Mucosa of rectum (tissue), 2 donors: ENCODE results near the gene CLEC4E.

Source experiments
- H3K27ac ChIP-seq, 2 donors: one replicate each; pipeline ENCODE4 v1.7.0; 2013; ENCODE audit warnings: inconsistent platforms in 2 of 2, low read depth in 2 of 2, low read length in 2 of 2
- H3K27me3 ChIP-seq, 2 donors: one replicate each; pipeline ENCODE4 v1.7.0; 2013; ENCODE audit warnings: low read length in 2 of 2; ENCODE audit not compliant: control insufficient read depth in 2 of 2, insufficient read depth in 2 of 2
- H3K36me3 ChIP-seq, 2 donors: one replicate each; pipeline ENCODE4 v1.7.0; 2013; ENCODE audit warnings: low read length in 2 of 2; ENCODE audit not compliant: control insufficient read depth in 2 of 2, insufficient read depth in 2 of 2
- H3K4me1 ChIP-seq, 2 donors: one replicate each; pipeline ENCODE4 v1.7.0; 2013; ENCODE audit warnings: low read length in 2 of 2, mild to moderate bottlenecking in 1 of 2; ENCODE audit not compliant: control insufficient read depth in 2 of 2, insufficient read depth in 2 of 2
- H3K4me3 ChIP-seq, 2 donors: one replicate each; pipeline ENCODE4 v1.7.0; 2013; ENCODE audit warnings: low read length in 2 of 2
- H3K9ac ChIP-seq, 2 donors: one replicate each; pipeline ENCODE4 v1.7.0; 2013; ENCODE audit warnings: low read length in 2 of 2, low read depth in 1 of 2, mild to moderate bottlenecking in 1 of 2
- H3K9me3 ChIP-seq, 2 donors: one replicate each; pipeline ENCODE4 v1.7.0; 2013; ENCODE audit warnings: low read length in 2 of 2; ENCODE audit not compliant: control insufficient read depth in 2 of 2
- donor health status: healthy.
- donor health status: Normal muscosa, but diverticular disease.

CLEC4E gene

DNA sequence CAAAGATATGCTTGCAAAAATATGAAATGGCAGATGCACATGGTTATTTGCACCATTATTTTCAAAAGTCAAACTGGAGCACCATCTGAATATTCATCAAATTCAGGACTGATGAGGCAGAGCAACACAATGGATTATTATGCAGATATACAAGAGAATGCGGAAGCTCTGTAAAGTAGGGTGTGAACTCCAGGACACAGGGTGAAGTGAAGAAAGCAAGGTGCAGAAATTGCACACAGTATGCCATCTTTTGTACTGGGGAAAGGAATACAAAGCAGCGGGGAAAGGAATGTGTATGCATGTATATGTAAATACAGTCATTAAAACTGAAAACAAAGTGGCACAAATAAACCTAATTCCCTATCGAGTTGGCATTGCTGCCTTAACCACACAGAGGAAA, 22.7 kb upstream of the CLEC4E start:
- H3K4me1 ChIP-seq = no peaks in the 10 kb centered on the region
- no peak overlapping the region for H3K4me3 ChIP-seq
- H3K36me3 ChIP-seq = no peaks in the 10 kb centered on the region
- H3K27ac ChIP-seq = no peak overlapping the region
- no peak overlapping the region for H3K9ac ChIP-seq
- no peaks in the 10 kb centered on the region for H3K9me3 ChIP-seq
- H3K27me3 ChIP-seq = no peaks in the 10 kb centered on the region

GRCh38 chr12:8562310-8562709, 21.6 kb upstream of the CLEC4E start:
- Histone ChIP-seq H3K36me3 (no peaks in the 10 kb centered on the region), H3K4me3 (no peak overlapping the region), H3K9ac (no peak overlapping the region), H3K9me3 (no peaks in the 10 kb centered on the region), H3K27ac (no peak overlapping the region), H3K4me1 (no peaks in the 10 kb centered on the region), H3K27me3 (no peaks in the 10 kb centered on the region)

- H3K9me3 ChIP-seq = no peaks in the 10 kb centered on the region
Measured at GRCh38 chr12:8561011-8561410, 20.3 kb upstream of the CLEC4E start.

DNA sequence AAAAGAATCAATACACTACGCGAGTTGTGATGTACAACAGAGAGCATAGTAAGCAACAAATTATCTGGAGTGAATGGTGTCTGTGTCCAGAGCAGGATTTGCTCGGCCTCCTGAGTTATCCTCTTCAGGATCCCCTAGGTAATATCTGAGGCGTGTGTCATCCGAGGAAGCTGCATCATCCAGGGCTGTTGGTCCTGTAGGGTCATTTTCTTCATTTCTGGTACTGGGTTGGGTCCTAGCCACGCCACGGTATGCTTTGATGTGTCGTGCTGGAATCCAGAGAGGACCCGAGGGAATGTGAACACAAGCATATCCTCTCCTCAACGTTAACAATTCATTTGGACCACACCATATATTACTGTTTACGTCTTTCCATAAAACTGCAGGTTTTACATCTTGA, 19.0 kb upstream of the CLEC4E start:
- H3K4me1 ChIP-seq = no peaks in the 10 kb centered on the region
- H3K36me3 ChIP-seq = no peaks in the 10 kb centered on the region
- no peak overlapping the region for H3K4me3 ChIP-seq
- H3K27ac ChIP-seq = no peak overlapping the region
- no peak overlapping the region for H3K9ac ChIP-seq
- no peaks in the 10 kb centered on the region for H3K9me3 ChIP-seq
- H3K27me3 ChIP-seq = no peaks in the 10 kb centered on the region

More at GRCh38 chr12:8561011-8561410, 20.3 kb upstream of the CLEC4E start:
- Histone ChIP-seq H3K4me3 (no peak overlapping the region), H3K27ac (no peak overlapping the region), H3K9ac (no peak overlapping the region), H3K36me3 (no peaks in the 10 kb centered on the region), H3K4me1 (no peaks in the 10 kb centered on the region), H3K27me3 (no peaks in the 10 kb centered on the region)

GRCh38 chr12:8556531-8557097, 15.9 kb upstream of the CLEC4E start:
- no peaks in the 10 kb centered on the region for H3K27me3 ChIP-seq
- H3K9me3 ChIP-seq = no peaks in the 10 kb centered on the region
- H3K4me1 ChIP-seq = no peaks in the 10 kb centered on the region
- no peak overlapping the region for H3K4me3 ChIP-seq
- no peak overlapping the region for H3K9ac ChIP-seq
- H3K27ac ChIP-seq = no peak overlapping the region
- H3K36me3 ChIP-seq = no peaks in the 10 kb centered on the region

DNA sequence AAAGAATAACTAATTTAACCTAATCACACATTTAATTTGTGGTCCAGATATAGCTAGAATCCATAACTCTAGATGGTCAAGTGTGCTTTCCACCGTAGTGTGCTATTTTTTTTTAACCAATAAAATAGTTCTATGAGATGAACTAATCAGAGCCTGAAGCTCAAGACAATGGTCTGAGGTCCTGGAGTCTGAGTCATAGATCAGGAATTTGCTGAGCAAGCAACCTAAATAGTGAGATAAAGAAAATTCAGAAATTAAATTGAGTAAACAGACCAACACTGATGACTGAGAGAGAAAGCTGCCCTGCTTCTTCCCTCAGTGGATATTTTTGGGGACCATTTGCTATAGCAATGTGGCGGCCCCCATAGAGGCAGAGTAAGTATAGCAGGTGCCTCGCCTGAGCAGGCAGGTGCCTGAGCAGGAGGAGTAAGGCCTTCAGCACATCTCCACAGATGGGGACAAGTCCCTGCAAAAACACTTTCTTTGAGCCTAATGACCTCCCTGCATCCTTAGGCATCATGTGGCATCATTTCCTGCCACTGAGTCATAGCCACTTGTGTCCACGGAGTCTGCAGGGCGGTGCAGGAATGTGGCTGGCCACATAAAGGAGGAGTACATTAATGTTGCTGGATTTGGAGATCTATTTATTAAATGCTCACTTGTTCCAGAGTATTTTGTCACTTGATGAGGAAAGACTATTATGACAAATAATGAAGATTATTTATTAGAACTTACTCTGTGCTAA, 13.9 kb upstream of the CLEC4E start:
- H3K9me3 ChIP-seq = no peaks in the 10 kb centered on the region
- no peaks in the 10 kb centered on the region for H3K27me3 ChIP-seq
- H3K4me3 ChIP-seq = no peak overlapping the region
- H3K9ac ChIP-seq = no peak overlapping the region
- no peak overlapping the region for H3K27ac ChIP-seq
- no peaks in the 10 kb centered on the region for H3K4me1 ChIP-seq
- H3K36me3 ChIP-seq = no peaks in the 10 kb centered on the region

DNA sequence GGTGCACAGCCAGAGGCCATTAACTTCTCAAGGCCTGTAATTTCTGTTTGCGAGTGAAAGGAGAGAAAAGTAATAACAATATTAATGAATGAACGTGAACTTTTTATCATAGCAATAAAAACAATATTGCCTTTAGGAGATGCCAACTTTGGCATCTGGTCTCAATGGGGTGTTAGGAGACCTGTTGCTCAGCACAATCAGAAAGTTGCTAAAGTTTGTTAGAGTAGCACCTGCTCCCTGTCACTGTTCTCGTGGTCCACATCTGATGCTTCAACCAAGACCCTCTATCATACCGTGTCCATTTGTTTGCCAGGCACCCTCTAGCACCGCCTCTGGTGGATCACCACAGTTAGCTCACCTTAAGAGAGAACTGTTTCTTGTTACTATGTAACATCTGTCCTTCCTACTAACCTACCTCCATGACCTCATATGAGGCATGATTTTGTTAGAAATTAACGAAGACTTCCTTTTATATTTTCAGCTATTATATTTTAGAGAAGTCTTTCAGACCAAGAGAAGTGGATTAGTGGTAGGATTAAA, 12.5 kb upstream of the CLEC4E start:
- no peaks in the 10 kb centered on the region for H3K9me3 ChIP-seq
- no peak overlapping the region for H3K4me3 ChIP-seq
- H3K4me1 ChIP-seq = no peaks in the 10 kb centered on the region
- no peaks in the 10 kb centered on the region for H3K36me3 ChIP-seq
- no peaks in the 10 kb centered on the region for H3K27me3 ChIP-seq
- no peak overlapping the region for H3K27ac ChIP-seq
- H3K9ac ChIP-seq = no peak overlapping the region

DNA sequence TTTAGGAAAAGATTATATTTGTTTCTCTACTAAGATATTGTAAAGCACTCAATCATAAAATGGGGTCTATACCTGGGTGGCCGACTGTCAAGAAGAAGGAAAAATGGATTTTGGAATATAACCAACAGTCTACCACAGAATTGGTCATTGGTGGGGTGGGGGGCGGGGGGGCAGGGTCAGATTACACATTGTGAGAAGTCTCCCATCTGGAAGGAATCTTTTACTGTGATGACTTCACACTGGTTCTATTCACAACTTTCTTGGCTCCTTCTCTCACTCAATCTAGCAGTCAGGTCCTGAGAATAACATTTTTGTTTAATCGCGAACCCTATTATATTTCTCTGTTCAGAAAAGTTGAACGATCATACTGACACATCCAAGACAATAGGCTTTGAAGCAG, 8.7 kb upstream of the CLEC4E start:
- Histone ChIP-seq H3K27me3 (no peaks in the 10 kb centered on the region), H3K4me3 (no peak overlapping the region), H3K27ac (no peak overlapping the region), H3K9ac (no peak overlapping the region), H3K9me3 (no peaks in the 10 kb centered on the region), H3K4me1 (no peaks in the 10 kb centered on the region), H3K36me3 (no peaks in the 10 kb centered on the region)

GRCh38 chr12:8548192-8548591, 7.5 kb upstream of the CLEC4E start:
- Histone ChIP-seq H3K4me3 (no peak overlapping the region), H3K36me3 (no peaks in the 10 kb centered on the region), H3K27ac (no peak overlapping the region), H3K27me3 (no peaks in the 10 kb centered on the region), H3K9ac (no peak overlapping the region), H3K9me3 (no peaks in the 10 kb centered on the region), H3K4me1 (no peaks in the 10 kb centered on the region)

DNA sequence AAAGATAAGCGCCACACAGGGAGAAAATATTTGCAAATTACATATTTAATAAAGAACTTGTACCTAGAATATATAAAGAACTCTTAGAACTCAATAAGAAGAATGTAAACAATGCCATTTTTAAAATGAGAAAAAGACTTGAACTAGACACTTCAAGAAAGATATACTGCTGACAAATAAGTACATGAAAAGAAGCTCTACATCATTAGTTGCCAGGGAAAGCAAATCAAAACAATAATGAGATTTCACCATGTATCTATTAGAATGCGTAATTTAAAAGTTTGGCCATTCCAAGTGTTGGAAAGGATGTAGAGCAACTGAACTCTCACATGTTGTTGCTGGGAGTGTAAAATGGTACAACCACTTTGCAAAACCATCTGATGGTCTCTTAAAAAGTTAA, 6.9 kb upstream of the CLEC4E start:
- H3K9me3 ChIP-seq = no peaks in the 10 kb centered on the region
- H3K4me3 ChIP-seq = no peak overlapping the region
- H3K27ac ChIP-seq = no peak overlapping the region
- no peak overlapping the region for H3K9ac ChIP-seq
- no peaks in the 10 kb centered on the region for H3K4me1 ChIP-seq
- H3K36me3 ChIP-seq = no peaks in the 10 kb centered on the region
- no peaks in the 10 kb centered on the region for H3K27me3 ChIP-seq
